ELF-1 (cell line): ENCODE results near the gene MYO1D.

ENCODE experiments used
- DNase-seq: peaks from one replicate; pipeline ENCODE4 v3.0.0-alpha.2; 2016; ENCODE audit warnings: low read depth, low spot score

Gene MYO1D

GRCh38 chr17:32626379-32626791, 250.5 kb downstream of the MYO1D start:
- no peak for DNase-seq

GRCh38 chr17:32625971-32626370, 251.0 kb downstream of the MYO1D start:
- no peak for DNase-seq

- no peak for DNase-seq
Measured at GRCh38 chr17:32623196-32623595, 253.7 kb downstream of the MYO1D start.

GRCh38 chr17:32622540-32622939, 254.4 kb downstream of the MYO1D start:
- no peak for DNase-seq

- DNase-seq, result peak; percentile 74
Measured at GRCh38 chr17:32621612-32622312, 255.2 kb downstream of the MYO1D start.

- no peak for DNase-seq
Measured at GRCh38 chr17:32615326-32615725, 261.6 kb downstream of the MYO1D start.

GRCh38 chr17:32610943-32611342, 266.0 kb downstream of the MYO1D start:
- DNase-seq, result no peak

- DNase-seq, result peak; percentile 15
Measured at GRCh38 chr17:32609884-32610650, 266.9 kb downstream of the MYO1D start.

GRCh38 chr17:32609085-32609484, 267.8 kb downstream of the MYO1D start:
- no peak for DNase-seq

GRCh38 chr17:32608267-32608666, 268.7 kb downstream of the MYO1D start:
- no peak for DNase-seq

- DNase-seq, result no peak
Measured at GRCh38 chr17:32604966-32605365, 272.0 kb downstream of the MYO1D start.

- DNase-seq, result no peak
Measured at GRCh38 chr17:32602396-32602795, 274.5 kb downstream of the MYO1D start.

GRCh38 chr17:32601866-32602265, 275.1 kb downstream of the MYO1D start:
- DNase-seq, result no peak

GRCh38 chr17:32596628-32597027, 280.3 kb downstream of the MYO1D start:
- no peak for DNase-seq

- DNase-seq, result no peak
Measured at GRCh38 chr17:32596206-32596605, 280.7 kb downstream of the MYO1D start.

- DNase-seq, result no peak
Measured at GRCh38 chr17:32593003-32593402, 283.9 kb downstream of the MYO1D start.

- no peak for DNase-seq
Measured at GRCh38 chr17:32591405-32591804, 285.5 kb downstream of the MYO1D start.

- DNase-seq, result no peak
Measured at GRCh38 chr17:32590974-32591373, 285.9 kb downstream of the MYO1D start.

- peak; percentile 23 for DNase-seq
Measured at GRCh38 chr17:32588982-32589381, 287.9 kb downstream of the MYO1D start.

- no peak for DNase-seq
Measured at GRCh38 chr17:32588135-32588534, 288.8 kb downstream of the MYO1D start.

- no peak for DNase-seq
Measured at GRCh38 chr17:32586666-32587065, 290.3 kb downstream of the MYO1D start.

GRCh38 chr17:32584792-32585191, 292.1 kb downstream of the MYO1D start:
- no peak for DNase-seq

GRCh38 chr17:32583053-32583452, 293.9 kb downstream of the MYO1D start:
- no peak for DNase-seq
